Heart right ventricle (tissue), 16 donors: ENCODE results near the gene PLXNB3. TPM values are rescaled to one million over a fixed set of nuclear protein-coding genes. Genes with fewer than 3 reads are reported as not detected.
"Not testable (repeated sequence)": the region's sequence is repeated elsewhere in the genome, so short reads cannot be mapped to it uniquely, and the experiment has no call there.

ENCODE experiments used
- ATAC-seq, 8 donors: fragments of 200-7000 bp; cut with Tn5 transposase; one replicate each; pipeline ENCODE4 v1.9.1; 2020; ENCODE audit warnings: mild to moderate bottlenecking in 8 of 8, moderate library complexity in 8 of 8, moderate number of reproducible peaks in 1 of 8
- DNase-seq, 2 donors: peaks; one replicate each; pipeline ENCODE4 v3.0.0-alpha.2; 2020
- H3K27ac ChIP-seq, 10 donors: fragments of 200-600 bp; sonication (generic) in 2 of 10; one replicate each; pipeline versions ENCODE4 v1.5.0 to v1.8.0; 2020 to 2022; ENCODE audit warnings: mild to moderate bottlenecking in 3 of 10
- H3K27me3 ChIP-seq, 7 donors: fragments of 200-600 bp; one replicate each; pipeline ENCODE4 v1.8.0; 2021 to 2022; ENCODE audit warnings: mild to moderate bottlenecking in 2 of 7
- H3K36me3 ChIP-seq, 9 donors: fragments of 200-600 bp; sonication (generic) in 1 of 9; one replicate each; pipeline versions ENCODE4 v1.5.0 to v1.8.0; 2020 to 2022; ENCODE audit warnings: mild to moderate bottlenecking in 2 of 9
- H3K4me1 ChIP-seq, 9 donors: fragments of 200-600 bp; sonication (generic) in 1 of 9; one replicate each; pipeline versions ENCODE4 v1.5.0 to v1.8.0; 2020 to 2022; ENCODE audit warnings: mild to moderate bottlenecking in 4 of 9
- H3K4me3 ChIP-seq, 10 donors: fragments of 200-600 bp; sonication (generic) in 2 of 10; one replicate each; pipeline versions ENCODE4 v1.5.0 to v1.8.0; 2020 to 2022; ENCODE audit warnings: mild to moderate bottlenecking in 7 of 10, moderate library complexity in 2 of 10
- H3K9me3 ChIP-seq, 11 donors: fragments of 200-600 bp in 10 of 11; sonication (generic) in 2 of 11; one replicate each; pipeline versions ENCODE4 v1.5.0 to v1.8.0; 2013 to 2022; ENCODE audit warnings: mild to moderate bottlenecking in 2 of 11, control low read depth in 1 of 11, moderate library complexity in 1 of 11
- WGBS, 2 donors: extraction: QIAGEN DNeasy Blood & Tissue Kit; methylation state at CpG; one replicate each; pipeline ENCODE4 v1.1.7; 2013; ENCODE audit warnings: inconsistent platforms in 1 of 2; 5-methylcytosine and 5-hydroxymethylcytosine counted together
- intact Hi-C, 10 donors: fragments of 100-400 bp; cut with DNase I; formaldehyde crosslinking; loops; one replicate each; pipeline versions ENCODE4 v1.11.1 to v1.14.2; 2022
- polyA plus RNA-seq, 2 donors: library from polyadenylated mRNA; stranded (reverse); fragments of 200-250 nt; gene quantifications; one replicate each; pipeline ENCODE4 v1.2.3, GENCODE V29; 2013
- total RNA-seq, 10 donors: library from RNA; stranded (reverse); fragmentation: NEBNext Ultra II Directional in 3 of 10; extraction: Animal tissue kit (Norgen Biotek cat#: 25700) in 3 of 10; gene quantifications; one replicate each; pipeline versions ENCODE4 v1.2.1 to v1.2.4, GENCODE V29; 2021 to 2023
- TF ChIP-seq, protein P1 (sequence below), 9 donors: fragments of 200-600 bp; sonication (generic) in 2 of 9; IDR thresholded peaks; one replicate each; pipeline versions ENCODE4 v1.5.0 to v1.8.0; 2021 to 2022; ENCODE audit warnings: antibody characterized with exemption in 9 of 9, mild to moderate bottlenecking in 5 of 9, moderate library complexity in 1 of 9
- donor health status: Arrhythmogenic right ventricular cardiomyopathy.
- donor health status: ischemic (EF 13 %, LVEDD 7.1; RV severe dilation, severe dysfunction).
- donor health status: healthy with polysubstance abuse.
- donor health status: DM: no; HTN: yes; CAD: no.
- donor health status: DM: no; HTN: no; CAD: no.
- donor health status: ischemic (EF 25% LVEDD 6.9; RV normal size, moderate dysfunction).
- donor health status: ischemic (EF 25% LVEDD 5.7; RV mildly dilated, moderate dysfunction).
- donor health status: healthy.
- donor health status: DM: yes; HTN: yes; CAD: no.
- donor health status: Ischemic cardiomyopathy.
- donor health status: ischemic (EF 35%, LVEDD 5.7; RV mildly dilated, moderate dysfunction).
- donor health status: nonischemic (EF 11% LVEDD 7.7; RV severe dilation, severe dysfunction).
- donor health status: DM: yes; HTN: yes; CAD: no.
- donor health status: PGD.
- donor health status: ischemic (EF 29% LVEDD 5.4; RV normal size, mild dysfunction).
- donor health status: nonischemic (EF 23%, LVEDD 6.1; RV moderate dilation, normal function).

Gene PLXNB3
- total and polyA plus RNA-seq, 12 donors = 1.1 to 8.1 (median 4.3) TPM

DNA sequence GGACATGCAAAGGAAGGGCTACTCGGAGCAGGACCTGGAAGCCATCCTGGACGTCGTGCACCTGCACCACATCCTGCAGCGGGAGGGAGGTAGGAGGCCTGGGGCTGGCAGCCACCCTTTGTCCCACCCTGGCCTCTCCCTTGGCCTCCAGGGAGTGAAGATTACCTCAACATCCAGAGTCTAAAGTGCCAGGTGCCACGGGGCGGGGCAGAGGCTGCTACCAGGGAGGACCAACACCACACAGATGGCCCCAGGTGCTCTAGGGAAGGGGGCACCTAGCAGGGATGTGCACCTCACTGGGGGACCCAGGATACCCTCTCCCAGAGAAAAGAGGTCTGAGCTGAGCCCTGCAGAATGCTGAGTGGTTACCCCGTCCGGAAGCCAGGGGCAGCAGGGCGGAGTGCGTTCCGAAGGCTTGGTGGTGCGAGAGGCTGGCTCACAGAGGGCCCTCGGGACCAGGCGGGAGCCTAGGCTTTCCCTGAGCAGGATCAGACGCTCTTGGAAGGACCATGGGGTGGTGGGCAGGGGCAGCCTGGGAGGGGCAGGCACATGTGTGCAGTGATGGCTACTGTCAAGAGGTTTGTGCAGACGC is 23.3 kb upstream of the PLXNB3 start:
- Histone ChIP-seq H3K27me3 (peaks cover 0 to 8% (median 0%) of the 10 kb centered on the region in 7 donors), H3K4me3 (no peak overlapping the region), H3K9me3 (no peaks in the 10 kb centered on the region), H3K4me1 (peaks cover 0 to 6% (median 0%) of the 10 kb centered on the region in 9 donors), H3K27ac (no peak overlapping the region), H3K36me3 (peaks cover 0 to 32% (median 0%) of the 10 kb centered on the region in 9 donors)
- intact Hi-C loops = no loop called here
- WGBS, 2 donors = 86 to 90% methylated on average over 11 to 16 of the region's 16 CpGs
- TF ChIP-seq, protein P1, sequence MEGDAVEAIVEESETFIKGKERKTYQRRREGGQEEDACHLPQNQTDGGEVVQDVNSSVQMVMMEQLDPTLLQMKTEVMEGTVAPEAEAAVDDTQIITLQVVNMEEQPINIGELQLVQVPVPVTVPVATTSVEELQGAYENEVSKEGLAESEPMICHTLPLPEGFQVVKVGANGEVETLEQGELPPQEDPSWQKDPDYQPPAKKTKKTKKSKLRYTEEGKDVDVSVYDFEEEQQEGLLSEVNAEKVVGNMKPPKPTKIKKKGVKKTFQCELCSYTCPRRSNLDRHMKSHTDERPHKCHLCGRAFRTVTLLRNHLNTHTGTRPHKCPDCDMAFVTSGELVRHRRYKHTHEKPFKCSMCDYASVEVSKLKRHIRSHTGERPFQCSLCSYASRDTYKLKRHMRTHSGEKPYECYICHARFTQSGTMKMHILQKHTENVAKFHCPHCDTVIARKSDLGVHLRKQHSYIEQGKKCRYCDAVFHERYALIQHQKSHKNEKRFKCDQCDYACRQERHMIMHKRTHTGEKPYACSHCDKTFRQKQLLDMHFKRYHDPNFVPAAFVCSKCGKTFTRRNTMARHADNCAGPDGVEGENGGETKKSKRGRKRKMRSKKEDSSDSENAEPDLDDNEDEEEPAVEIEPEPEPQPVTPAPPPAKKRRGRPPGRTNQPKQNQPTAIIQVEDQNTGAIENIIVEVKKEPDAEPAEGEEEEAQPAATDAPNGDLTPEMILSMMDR (IDR thresholded peaks at IDR 0.05) = no peak
- DNase-seq (no peak), ATAC-seq (no peak)

- intact Hi-C loops = no loop called here
- ATAC-seq = no peak
- WGBS, 2 donors = 90 to 96% methylated on average over 12 to 14 of the region's 14 CpGs
Observed at GRCh38 chrX:153741446-153741845, 22.6 kb upstream of the PLXNB3 start.

GRCh38 chrX:153742111-153742510 is 21.9 kb upstream of the PLXNB3 start:
- H3K4me1 ChIP-seq, ATAC-seq, H3K4me3 ChIP-seq, H3K9me3 ChIP-seq, intact Hi-C loops, H3K27ac ChIP-seq, DNase-seq: not testable (repeated sequence)
- WGBS, 2 donors = 93 to 97% methylated on average over 7 to 14 of the region's 14 CpGs
- H3K27me3 ChIP-seq = peaks cover 0 to 17% (median 0%) of the 10 kb centered on the region in 7 donors
- peaks cover 0 to 18% (median 0%) of the 10 kb centered on the region in 9 donors for H3K36me3 ChIP-seq

More at GRCh38 chrX:153741446-153741845, 22.6 kb upstream of the PLXNB3 start:
- no peak for DNase-seq
- H3K9me3 ChIP-seq = no peaks in the 10 kb centered on the region
- no peak overlapping the region for H3K4me3 ChIP-seq
- H3K4me1 ChIP-seq = peaks cover 0 to 6% (median 0%) of the 10 kb centered on the region in 9 donors
- peaks cover 0 to 13% (median 0%) of the 10 kb centered on the region in 7 donors for H3K27me3 ChIP-seq
- H3K27ac ChIP-seq = no peak overlapping the region
- TF ChIP-seq, protein P1 (IDR thresholded peaks at IDR 0.05) = no peak
- peaks cover 0 to 25% (median 0%) of the 10 kb centered on the region in 9 donors for H3K36me3 ChIP-seq

DNA sequence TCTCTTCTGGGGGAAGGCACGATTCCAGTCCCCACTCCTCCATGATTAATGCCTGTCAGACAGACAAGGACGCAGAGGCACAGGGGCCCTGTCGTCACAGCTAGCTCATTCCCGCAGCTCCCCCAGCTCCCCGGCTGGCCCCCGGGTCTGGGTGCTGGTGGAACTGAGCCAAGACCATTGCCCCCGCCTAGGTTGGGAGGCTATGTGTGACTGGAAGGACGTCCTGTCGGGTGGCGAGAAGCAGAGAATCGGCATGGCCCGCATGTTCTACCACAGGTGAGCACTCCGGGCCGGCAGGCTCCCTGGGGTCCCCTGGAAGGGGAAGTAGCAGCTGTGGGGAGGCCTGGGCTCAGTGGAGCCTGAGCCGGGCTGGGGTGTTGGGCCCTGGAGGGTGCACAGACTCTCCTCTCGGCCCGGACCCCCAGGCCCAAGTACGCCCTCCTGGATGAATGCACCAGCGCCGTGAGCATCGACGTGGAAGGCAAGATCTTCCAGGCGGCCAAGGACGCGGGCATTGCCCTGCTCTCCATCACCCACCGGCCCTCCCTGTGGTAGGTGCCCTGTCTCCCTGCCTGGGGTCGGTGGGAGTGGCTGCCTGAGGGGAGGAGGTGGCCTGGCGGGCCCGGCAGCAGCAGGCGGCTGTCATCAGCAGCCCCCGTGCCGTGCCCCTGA is 21.1 kb upstream of the PLXNB3 start:
- WGBS, 2 donors = 70 to 74% methylated on average over 18 to 29 of the region's 32 CpGs

DNA sequence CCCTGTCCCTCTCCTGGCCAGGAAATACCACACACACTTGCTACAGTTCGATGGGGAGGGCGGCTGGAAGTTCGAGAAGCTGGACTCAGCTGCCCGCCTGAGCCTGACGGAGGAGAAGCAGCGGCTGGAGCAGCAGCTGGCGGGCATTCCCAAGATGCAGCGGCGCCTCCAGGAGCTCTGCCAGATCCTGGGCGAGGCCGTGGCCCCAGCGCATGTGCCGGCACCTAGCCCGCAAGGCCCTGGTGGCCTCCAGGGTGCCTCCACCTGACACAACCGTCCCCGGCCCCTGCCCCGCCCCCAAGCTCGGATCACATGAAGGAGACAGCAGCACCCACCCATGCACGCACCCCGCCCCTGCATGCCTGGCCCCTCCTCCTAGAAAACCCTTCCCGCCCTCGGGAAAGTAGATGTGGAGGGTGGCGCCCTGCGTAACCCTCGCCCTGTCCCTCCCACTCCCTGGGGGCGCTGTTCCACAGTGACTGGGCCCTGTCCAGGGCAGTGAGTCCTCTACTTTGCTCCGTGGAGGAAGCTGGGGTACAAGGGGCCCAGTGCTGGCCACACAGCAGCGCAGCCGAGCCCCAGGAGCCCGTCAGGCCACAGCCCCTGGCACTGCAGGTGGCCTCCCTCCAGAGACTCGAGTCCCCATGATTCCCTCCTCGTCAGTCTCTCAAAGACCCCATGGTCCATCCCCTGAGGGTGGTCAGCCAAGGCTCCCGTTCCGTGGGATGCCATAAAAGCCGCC is 20.4 kb upstream of the PLXNB3 start:
- intact Hi-C loops, H3K27ac ChIP-seq, H3K4me1 ChIP-seq, H3K9me3 ChIP-seq: not testable (repeated sequence)
- Histone ChIP-seq H3K36me3 (peaks cover 0 to 14% (median 0%) of the 10 kb centered on the region in 9 donors), H3K4me3 (peak overlapping the region in 1 of 10 donors; percentile 17), H3K27me3 (peaks cover 0 to 25% (median 0%) of the 10 kb centered on the region in 7 donors)
- ATAC-seq (peak in 1 of 8 donors; percentile 59), DNase-seq (peak in 1 of 2 donors; percentile 59)
- WGBS, 2 donors = 59 to 70% methylated on average over 13 to 29 of the region's 35 CpGs

More for the DNA sequence above, 21.1 kb upstream of the PLXNB3 start:
- H3K27ac ChIP-seq, H3K4me3 ChIP-seq, ATAC-seq, H3K9me3 ChIP-seq, intact Hi-C loops, DNase-seq, H3K4me1 ChIP-seq: not testable (repeated sequence)
- Histone ChIP-seq H3K27me3 (peaks cover 0 to 21% (median 0%) of the 10 kb centered on the region in 7 donors), H3K36me3 (peaks cover 0 to 16% (median 0%) of the 10 kb centered on the region in 9 donors)
